GM23248 (cell line): Measurements from ENCODE around the gene VARS2. TPM values are rescaled to one million over a fixed set of nuclear protein-coding genes. Genes with fewer than 3 reads are reported as not detected.
"Not testable (repeated sequence)": the region's sequence is repeated elsewhere in the genome, so short reads cannot be mapped to it uniquely, and the experiment has no call there.

Experiments used
- DNase-seq: peaks from one replicate; pipeline ENCODE4 v3.0.0-alpha.2; 2015
- H2AFZ ChIP-seq: fragments of 200-600 bp; sonication (generic); 2 replicates; pipeline ENCODE4 v1.6.1; 2016; ENCODE audit warnings: antibody characterized with exemption
- H3F3A ChIP-seq: fragments of 200-600 bp; sonication (generic); 2 replicates; pipeline ENCODE4 v1.6.1; 2016; ENCODE audit warnings: mild to moderate bottlenecking, antibody characterized with exemption, mixed run types; ENCODE audit not compliant: insufficient read depth
- H3K27ac ChIP-seq: fragments of 200-600 bp; sonication (generic); 2 replicates; pipeline ENCODE4 v1.5.1; 2016; ENCODE audit warnings: mild to moderate bottlenecking
- H3K27me3 ChIP-seq: fragments of 200-600 bp; sonication (generic); replicated peaks from 2 replicates; pipeline ENCODE4 v1.6.1; 2016; ENCODE audit warnings: mild to moderate bottlenecking; ENCODE audit not compliant: insufficient read depth
- H3K36me3 ChIP-seq: fragments of 200-600 bp; sonication (generic); 2 replicates; pipeline ENCODE4 v1.6.1; 2016; ENCODE audit warnings: low read depth, mild to moderate bottlenecking
- H3K4me1 ChIP-seq: fragments of 200-600 bp; sonication (generic); 2 replicates; pipeline ENCODE4 v1.6.1; 2016; ENCODE audit warnings: mild to moderate bottlenecking; ENCODE audit not compliant: insufficient read depth
- H3K4me2 ChIP-seq: fragments of 200-600 bp; sonication (generic); one replicate; pipeline ENCODE4 v1.6.1; 2016; ENCODE audit warnings: mild to moderate bottlenecking; ENCODE audit not compliant: unreplicated experiment
- H3K4me3 ChIP-seq: fragments of 200-600 bp; sonication (generic); 2 replicates; pipeline ENCODE4 v1.5.1; 2016; ENCODE audit warnings: mild to moderate bottlenecking
- H3K79me2 ChIP-seq: fragments of 200-600 bp; sonication (generic); 2 replicates; pipeline ENCODE4 v1.6.1; 2016; ENCODE audit warnings: mild to moderate bottlenecking; ENCODE audit not compliant: insufficient read depth
- H3K9ac ChIP-seq: fragments of 200-600 bp; sonication (generic); 2 replicates; pipeline ENCODE4 v1.6.1; 2016; ENCODE audit warnings: mild to moderate bottlenecking
- H3K9me2 ChIP-seq: fragments of 200-600 bp; sonication (generic); 2 replicates; pipeline ENCODE4 v1.6.1; 2016; ENCODE audit warnings: mixed run types, mild to moderate bottlenecking, moderate library complexity; ENCODE audit not compliant: insufficient read depth
- H3K9me3 ChIP-seq: fragments of 200-600 bp; sonication (generic); one replicate; pipeline ENCODE4 v1.6.1; 2017; ENCODE audit warnings: low read depth
- H4K20me1 ChIP-seq: fragments of 200-600 bp; sonication (generic); 2 replicates; pipeline ENCODE4 v1.6.0; 2016; ENCODE audit not compliant: insufficient read depth
- EZH2 ChIP-seq: fragments of 200-600 bp; sonication (generic); IDR thresholded peaks from 2 replicates; pipeline ENCODE4 v1.6.1; 2018; ENCODE audit warnings: antibody characterized with exemption, mild to moderate bottlenecking; ENCODE audit not compliant: insufficient read depth, poor library complexity, severe bottlenecking
- EZH2phosphoT487 ChIP-seq: fragments of 200-600 bp; sonication (generic); IDR thresholded peaks from 2 replicates; pipeline ENCODE4 v1.6.1; 2018; ENCODE audit warnings: antibody characterized with exemption, moderate library complexity, mild to moderate bottlenecking, low read depth; ENCODE audit not compliant: insufficient read depth
- WGBS, 2 experiments: methylation state at CpG; one replicate each; pipeline ENCODE4 v1.1.6; 2015 to 2017; ENCODE audit warnings: low lambda C conversion rate in 2 of 2, low coverage in 1 of 2; ENCODE audit errors: missing lambda C conversion rate in 2 of 2; 5-methylcytosine and 5-hydroxymethylcytosine counted together
- in situ Hi-C: fragments of 300-500 bp; cut with MboI; formaldehyde crosslinking; loops from 2 replicates; pipeline ENCODE4 v1.15.0; 2020
- polyA plus RNA-seq: library from polyadenylated mRNA; unstranded; fragments of >200 nt; fragmentation: Nextera tagmentation; extraction: Ambion mirVana; gene quantifications from 2 replicates; pipeline ENCODE4 v1.2.1, GENCODE V29; 2016
- total RNA-seq: library from RNA; depleted of rRNA; stranded (reverse); fragments of >200 nt; shearing (Covaris generic); gene quantifications from 2 replicates; pipeline ENCODE4 v1.2.3, GENCODE V29; 2014

Gene VARS2
- total and polyA plus RNA-seq, 2 experiments from 2014 or later, result 9.9 to 20.8 TPM

DNA sequence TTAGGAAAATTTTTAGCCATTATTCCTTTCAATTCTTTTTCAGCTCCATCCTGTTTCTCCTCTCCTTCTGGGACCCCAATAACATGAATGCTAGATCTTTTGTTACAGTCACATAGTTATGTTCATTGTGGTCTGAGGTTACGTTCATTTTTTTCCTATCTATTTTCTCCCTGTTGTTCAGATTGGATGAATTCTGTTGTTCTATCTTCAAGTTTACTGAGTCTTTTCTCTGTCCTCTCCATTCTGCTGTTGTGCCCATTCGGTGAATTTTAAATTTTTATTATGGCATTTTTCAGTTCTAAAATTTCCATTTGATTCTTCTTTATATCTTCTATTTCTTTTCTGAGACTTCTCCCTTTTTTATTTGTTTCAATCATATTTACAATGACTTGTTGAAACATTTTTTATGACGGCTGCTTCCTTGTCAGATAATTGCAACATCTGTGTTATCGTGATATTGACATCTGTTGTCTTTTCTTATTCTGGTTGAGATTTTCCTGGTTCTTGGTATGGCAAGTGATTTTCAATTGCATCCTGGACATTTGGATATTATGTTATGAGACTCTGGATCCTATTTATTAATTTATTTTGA lies 42.4 kb upstream of the VARS2 start:
- Histone ChIP-seq H3K4me3 (no peak overlapping the region), H3K4me2 (no peak overlapping the region), H4K20me1 (no peaks in the 10 kb centered on the region), H3K9ac (no peak overlapping the region), H3K9me2 (no peaks in the 10 kb centered on the region), H3K36me3 (no peaks in the 10 kb centered on the region), H3K27me3 (0 out of 2 replicates have a peak, but pooled peaks cover 5% of the 10 kb centered on the region), H3K9me3 (no peaks in the 10 kb centered on the region), H3K27ac (no peak overlapping the region), H2AFZ (no peak overlapping the region), H3F3A (no peaks in the 10 kb centered on the region), H3K79me2 (no peaks in the 10 kb centered on the region), H3K4me1 (0 out of 2 replicates have a peak, but pooled peaks cover 5% of the 10 kb centered on the region)
- TF ChIP-seq EZH2 (no peak), EZH2phosphoT487 (no peak)
- in situ Hi-C loops, result loop anchor here (10.0 kb wide), 1 partner anchor 137 kb away; no protein-coding TSS in a partner anchor
- no peak for DNase-seq
- 83 to 90% methylated on average over 4 of the region's 4 CpGs for WGBS, 2 experiments

- no peak for TF ChIP-seq EZH2phosphoT487
- 91 to 93% methylated on average over 2 of the region's 2 CpGs for whole genome bisulfite sequencing, 2 experiments
- H3K36me3 ChIP-seq, result no peaks in the 10 kb centered on the region
- H4K20me1 ChIP-seq, result no peaks in the 10 kb centered on the region
- H3K27ac ChIP-seq, result no peak overlapping the region
- no peaks in the 10 kb centered on the region for H3K9me3 ChIP-seq
- H3K4me3 ChIP-seq, result no peak overlapping the region
- peaks cover 8% of the 10 kb centered on the region; the same call in 1 of the 2 replicates for H3K4me1 ChIP-seq
- 0 out of 2 replicates have a peak, but pooled peaks cover 5% of the 10 kb centered on the region for H3K27me3 ChIP-seq
- H3F3A ChIP-seq, result no peaks in the 10 kb centered on the region
- in situ Hi-C loops, result loop anchor here (10.0 kb wide), 1 partner anchor 138 kb away; no protein-coding TSS in a partner anchor
- no peak overlapping the region for H3K9ac ChIP-seq
- no peak overlapping the region for H2AFZ ChIP-seq
- H3K9me2 ChIP-seq, result no peaks in the 10 kb centered on the region
- no peaks in the 10 kb centered on the region for H3K79me2 ChIP-seq
- no peak for DNase-seq
- H3K4me2 ChIP-seq, result no peak overlapping the region
These were observed 40.8 kb upstream of the VARS2 start for GRCh38 chr6:30873137-30873640.

DNA sequence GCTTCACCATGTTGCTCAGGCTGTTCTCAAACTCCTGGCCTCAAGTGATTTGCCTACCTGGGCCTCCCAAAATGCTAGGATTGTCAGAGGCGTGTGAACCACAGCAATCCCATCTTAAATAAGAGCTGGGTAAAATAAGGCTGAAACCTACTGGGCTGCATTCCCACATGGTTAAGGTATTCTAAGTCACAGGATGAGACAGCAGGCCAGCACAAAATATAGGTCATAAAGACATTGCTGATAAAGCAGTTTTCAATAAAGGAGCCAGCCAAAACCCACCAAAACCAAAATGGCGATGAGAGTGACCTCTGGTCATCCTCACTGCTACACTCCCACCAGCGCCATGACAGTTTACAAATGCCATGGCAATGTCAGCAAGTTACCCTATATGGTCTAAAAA lies 40.2 kb upstream of the VARS2 start:
- H3K4me1 ChIP-seq, H3F3A ChIP-seq: not testable (repeated sequence)
- in situ Hi-C loops, result loop anchor here (10.0 kb wide), 1 partner anchor 139 kb away; no protein-coding TSS in a partner anchor

DNA sequence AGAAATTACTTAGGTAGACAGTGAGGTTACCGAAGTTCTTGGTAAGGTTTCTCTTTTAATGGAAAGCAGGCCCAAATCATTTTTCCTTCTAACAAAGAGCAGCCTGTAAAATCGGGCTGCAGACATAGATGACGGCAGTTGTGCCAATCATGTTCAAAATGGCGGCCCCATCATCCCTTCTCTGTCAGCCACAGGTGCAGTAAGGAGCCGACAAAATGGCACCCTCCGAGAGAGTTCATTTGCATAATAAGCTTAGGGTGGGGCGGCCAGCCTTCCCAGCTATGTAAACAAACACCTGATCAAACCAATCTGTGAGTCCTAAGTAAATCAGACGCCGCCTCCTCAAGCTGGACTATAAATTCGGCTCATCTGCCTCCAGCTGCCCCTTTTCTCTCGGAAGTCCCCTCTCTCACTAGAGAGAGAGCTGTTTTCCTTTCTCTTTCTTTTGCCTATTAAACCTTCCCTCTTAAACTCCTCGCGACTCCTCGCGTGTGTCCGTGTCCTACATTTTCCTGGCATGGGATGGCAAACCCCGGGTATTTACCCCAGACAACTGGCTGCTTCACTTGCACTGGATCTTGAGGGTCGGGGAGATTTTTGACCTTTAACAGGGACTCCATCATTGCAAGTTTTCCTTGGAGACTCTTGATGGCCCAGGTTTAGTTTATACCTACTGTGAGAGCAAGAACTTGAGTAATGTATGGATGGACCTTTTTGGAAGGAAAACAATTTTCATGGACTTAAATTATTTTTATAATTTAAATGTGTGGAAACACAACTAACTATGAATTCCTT lies 38.6 kb upstream of the VARS2 start:
- no peaks in the 10 kb centered on the region for H3K79me2 ChIP-seq
- no peak overlapping the region for H3K9ac ChIP-seq
- peaks cover 8% of the 10 kb centered on the region; the same call in 1 of the 2 replicates for H3K4me1 ChIP-seq
- no peak overlapping the region for H2AFZ ChIP-seq
- no peaks in the 10 kb centered on the region for H3K9me2 ChIP-seq
- no peak for DNase-seq
- no peak overlapping the region for H3K4me2 ChIP-seq
- H3K27ac ChIP-seq, result no peak overlapping the region
- 90 to 92% methylated on average over 18 of the region's 18 CpGs for WGBS, 2 experiments
- in situ Hi-C loops, result loop anchor here (10.0 kb wide), 1 partner anchor 141 kb away; no protein-coding TSS in a partner anchor
- H3K4me3 ChIP-seq, result no peak overlapping the region
- TF ChIP-seq EZH2 (no peak), EZH2phosphoT487 (no peak)
- no peaks in the 10 kb centered on the region for H3K9me3 ChIP-seq
- no peaks in the 10 kb centered on the region for H3K36me3 ChIP-seq
- H3F3A ChIP-seq, result no peaks in the 10 kb centered on the region
- no peaks in the 10 kb centered on the region for H4K20me1 ChIP-seq
- H3K27me3 ChIP-seq, result no peaks in the 10 kb centered on the region

More for the DNA sequence above, 40.2 kb upstream of the VARS2 start:
- H4K20me1 ChIP-seq, H3K79me2 ChIP-seq, H3K4me3 ChIP-seq, H3K9me2 ChIP-seq, H3K4me2 ChIP-seq, H2AFZ ChIP-seq, H3K36me3 ChIP-seq, H3K9ac ChIP-seq, DNase-seq, H3K27me3 ChIP-seq, H3K27ac ChIP-seq, H3K9me3 ChIP-seq: not testable (repeated sequence)
- 89 to 93% methylated on average over 3 of the region's 3 CpGs for WGBS, 2 experiments
